GM18909 (cell line): Measurements from ENCODE around the gene ROBO3.

Source experiments
- ATAC-seq: cut with Tn5 transposase; IDR thresholded peaks from one replicate; pipeline ENCODE4 v1.9.1; 2021; ENCODE audit warnings: mild to moderate bottlenecking; ENCODE audit not compliant: unreplicated experiment, poor library complexity

The ROBO3 gene

GRCh38 chr11:124915541-124916369 is 50.5 kb downstream of the ROBO3 start:
- ATAC-seq = no peak

GRCh38 chr11:124916370-124916710 is 51.1 kb downstream of the ROBO3 start:
- no peak for ATAC-seq

GRCh38 chr11:124917115-124917637 is 51.9 kb downstream of the ROBO3 start:
- ATAC-seq = no peak

DNA sequence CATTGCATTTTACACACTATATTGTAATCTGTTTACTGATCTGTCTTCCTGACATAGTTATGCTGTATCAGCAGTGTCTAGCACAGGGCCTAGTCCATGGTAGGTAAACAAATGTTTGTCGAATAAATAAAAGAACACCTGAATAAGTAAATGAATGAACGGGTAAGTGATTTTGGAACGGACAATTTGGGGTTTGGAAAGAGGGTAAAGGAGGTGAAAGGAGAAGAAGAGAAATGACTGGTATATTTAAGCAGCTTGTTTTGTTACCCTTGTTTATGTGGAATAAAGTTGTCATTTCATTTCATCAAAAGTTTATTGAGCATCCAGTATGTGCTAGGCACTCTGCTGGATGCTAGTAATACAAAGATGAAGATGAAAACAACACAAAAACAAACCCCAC is 53.7 kb downstream of the ROBO3 start, which contains the start of gene HEPN1:
HEPN1 (plus strand) TSS at position 301 of the 400 bp plus-strand sequence.
- no peak for ATAC-seq

GRCh38 chr11:124919898-124920297 is 54.7 kb downstream of the ROBO3 start:
- ATAC-seq = no peak

DNA sequence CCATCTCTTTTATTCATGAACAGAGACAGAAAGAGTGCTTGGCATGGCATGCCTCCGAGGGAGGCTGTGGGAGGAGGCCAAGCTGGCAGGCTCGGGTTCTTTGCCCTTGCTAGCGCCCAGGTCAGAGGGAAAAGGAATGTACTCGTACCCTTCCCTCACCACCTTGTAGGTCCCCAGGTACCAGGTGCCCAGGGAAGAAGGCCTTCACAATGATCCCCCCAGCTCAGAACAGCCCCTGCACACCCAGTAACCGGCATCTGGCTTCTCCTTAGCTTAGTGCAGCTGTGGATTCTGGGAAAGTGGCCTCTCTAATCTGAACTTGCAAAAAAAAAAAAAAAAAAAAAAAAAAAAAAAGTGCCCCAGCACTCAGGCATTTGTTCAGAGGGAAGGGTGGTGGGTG is 55.1 kb downstream of the ROBO3 start:
- ATAC-seq = no peak

DNA sequence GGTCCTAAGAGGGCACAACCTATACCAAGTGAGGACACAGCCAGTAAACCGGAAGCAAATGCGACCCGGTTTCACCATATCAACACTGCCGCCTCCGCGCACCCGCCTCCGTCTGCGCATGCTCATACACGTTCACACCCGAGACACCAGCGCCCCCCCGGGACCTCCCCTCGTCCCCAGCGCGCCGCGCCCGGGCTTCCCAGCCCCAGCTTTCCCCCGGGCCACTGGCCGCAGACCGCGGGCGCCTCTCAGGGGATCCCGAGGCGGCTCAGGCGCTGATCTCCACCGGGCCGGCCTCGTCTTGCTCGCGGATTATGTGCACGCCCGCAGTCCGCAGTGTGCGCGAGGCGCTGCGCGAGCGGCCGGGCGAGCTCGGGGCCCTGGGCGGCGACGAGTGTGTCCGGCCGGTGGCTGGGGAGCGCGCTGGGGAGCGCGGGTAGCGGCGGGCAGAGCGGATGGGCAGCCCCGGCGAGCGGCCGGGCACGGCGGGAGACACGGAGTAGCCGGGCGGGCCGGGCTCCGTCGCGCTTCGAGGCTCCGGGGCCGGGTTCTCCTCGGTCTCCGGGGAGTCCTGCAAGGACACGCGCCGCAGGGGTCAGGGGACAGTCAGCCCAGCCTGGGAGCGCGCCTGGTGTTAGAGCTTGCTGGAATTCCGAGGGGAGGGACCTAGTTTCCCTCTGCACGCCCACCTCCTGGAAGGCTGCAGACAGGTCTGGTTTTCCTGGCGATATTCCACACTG is 55.8 kb downstream of the ROBO3 start:
- ATAC-seq = peak; percentile 68

- no peak for ATAC-seq
Observed at GRCh38 chr11:124922831-124923230, 57.6 kb downstream of the ROBO3 start.

- ATAC-seq = no peak
Observed at GRCh38 chr11:124923296-124923695, 58.1 kb downstream of the ROBO3 start.

- ATAC-seq = no peak
Observed at GRCh38 chr11:124928942-124929665, 63.9 kb downstream of the ROBO3 start.

GRCh38 chr11:124930799-124931198 is 65.6 kb downstream of the ROBO3 start:
- ATAC-seq = peak; percentile 88
